ENCODE results near the gene DGCR6L. TPM values are rescaled to one million over a fixed set of nuclear protein-coding genes. Genes with fewer than 3 reads are reported as not detected.
"Not testable (repeated sequence)": the region's sequence is repeated elsewhere in the genome, so short reads cannot be mapped to it uniquely, and the experiment has no call there.

Gene DGCR6L
- total RNA-seq, 4 donors from 2014 or later = 56.2 to 81.0 (median 79.3) TPM

GRCh38 chr22:20276468-20276867, 43.4 kb downstream of the DGCR6L start:
- DNase-seq (ENCODE audit: low spot score in 2 of 2) = no peak
- no peak overlapping the region for H3K4me3 ChIP-seq (ENCODE audit: low read depth, poor library complexity, severe bottlenecking)
- intact Hi-C loops (cut with DNase I; ENCODE audit: low total_unique reads) = no loop called here
- 76 to 79% methylated on average over 7 of the region's 7 CpGs for WGBS, 2 donors
- TF ChIP-seq POLR2A (IDR thresholded peaks at IDR 0.05) (no peak), CTCF (IDR thresholded peaks at IDR 0.05) (no peak)

GRCh38 chr22:20275836-20276235, 44.0 kb downstream of the DGCR6L start:
- WGBS, 2 donors = 93 to 97% methylated on average over 13 of the region's 13 CpGs
- intact Hi-C loops (cut with DNase I; ENCODE audit: low total_unique reads) = no loop called here
- H3K4me3 ChIP-seq (ENCODE audit: low read depth, poor library complexity, severe bottlenecking) = no peak overlapping the region
- no peak for TF ChIP-seq CTCF (IDR thresholded peaks at IDR 0.05)
- TF ChIP-seq POLR2A (IDR thresholded peaks at IDR 0.05) = no peak
- DNase-seq (ENCODE audit: low spot score in 2 of 2) = no peak

- WGBS, 2 donors = 74 to 82% methylated on average over 7 of the region's 7 CpGs
- intact Hi-C loops (cut with DNase I; ENCODE audit: low total_unique reads); DNase-seq (ENCODE audit: low spot score in 2 of 2); H3K4me3 ChIP-seq (ENCODE audit: low read depth, poor library complexity, severe bottlenecking): not testable (repeated sequence)
Observed at GRCh38 chr22:20275325-20275724, 44.5 kb downstream of the DGCR6L start.

- WGBS, 2 donors = 87 to 96% methylated on average over 5 to 6 of the region's 10 CpGs
- DNase-seq (ENCODE audit: low spot score in 2 of 2); intact Hi-C loops (cut with DNase I; ENCODE audit: low total_unique reads): not testable (repeated sequence)
Observed at GRCh38 chr22:20274374-20274773, 45.5 kb downstream of the DGCR6L start.

GRCh38 chr22:20273758-20274181, 46.1 kb downstream of the DGCR6L start:
- no peak for DNase-seq (ENCODE audit: low spot score in 2 of 2)
- WGBS, 2 donors = 49 to 82% methylated on average over 2 to 9 of the region's 12 CpGs
- intact Hi-C loops (cut with DNase I; ENCODE audit: low total_unique reads) = no loop called here
- no peak for TF ChIP-seq CTCF (IDR thresholded peaks at IDR 0.05)
- TF ChIP-seq POLR2A (IDR thresholded peaks at IDR 0.05) = no peak
- H3K4me3 ChIP-seq (ENCODE audit: low read depth, poor library complexity, severe bottlenecking) = no peak overlapping the region

More at GRCh38 chr22:20274374-20274773, 45.5 kb downstream of the DGCR6L start:
- H3K4me3 ChIP-seq (ENCODE audit: low read depth, poor library complexity, severe bottlenecking) = not testable (repeated sequence)

GRCh38 chr22:20272700-20273099, 47.2 kb downstream of the DGCR6L start:
- no peak overlapping the region for H3K4me3 ChIP-seq (ENCODE audit: low read depth, poor library complexity, severe bottlenecking)
- intact Hi-C loops (cut with DNase I; ENCODE audit: low total_unique reads) = no loop called here
- TF ChIP-seq POLR2A (IDR thresholded peaks at IDR 0.05) (no peak), CTCF (IDR thresholded peaks at IDR 0.05) (no peak)
- no peak for DNase-seq (ENCODE audit: low spot score in 2 of 2)
- 89% methylated on average over 5 of the region's 13 CpGs; no CpG with 5 or more reads in 1 of the 2 donors for WGBS, 2 donors

GRCh38 chr22:20272174-20272573, 47.7 kb downstream of the DGCR6L start:
- no peak for TF ChIP-seq CTCF (IDR thresholded peaks at IDR 0.05)
- no peak for TF ChIP-seq POLR2A (IDR thresholded peaks at IDR 0.05)
- no peak overlapping the region for H3K4me3 ChIP-seq (ENCODE audit: low read depth, poor library complexity, severe bottlenecking)
- intact Hi-C loops (cut with DNase I; ENCODE audit: low total_unique reads) = no loop called here
- WGBS, 2 donors = 84 to 96% methylated on average over 9 of the region's 9 CpGs
- DNase-seq (ENCODE audit: low spot score in 2 of 2) = no peak

All from lower leg skin (tissue), 4 donors.